ENCODE data around the gene CLSTN1.

DNA sequence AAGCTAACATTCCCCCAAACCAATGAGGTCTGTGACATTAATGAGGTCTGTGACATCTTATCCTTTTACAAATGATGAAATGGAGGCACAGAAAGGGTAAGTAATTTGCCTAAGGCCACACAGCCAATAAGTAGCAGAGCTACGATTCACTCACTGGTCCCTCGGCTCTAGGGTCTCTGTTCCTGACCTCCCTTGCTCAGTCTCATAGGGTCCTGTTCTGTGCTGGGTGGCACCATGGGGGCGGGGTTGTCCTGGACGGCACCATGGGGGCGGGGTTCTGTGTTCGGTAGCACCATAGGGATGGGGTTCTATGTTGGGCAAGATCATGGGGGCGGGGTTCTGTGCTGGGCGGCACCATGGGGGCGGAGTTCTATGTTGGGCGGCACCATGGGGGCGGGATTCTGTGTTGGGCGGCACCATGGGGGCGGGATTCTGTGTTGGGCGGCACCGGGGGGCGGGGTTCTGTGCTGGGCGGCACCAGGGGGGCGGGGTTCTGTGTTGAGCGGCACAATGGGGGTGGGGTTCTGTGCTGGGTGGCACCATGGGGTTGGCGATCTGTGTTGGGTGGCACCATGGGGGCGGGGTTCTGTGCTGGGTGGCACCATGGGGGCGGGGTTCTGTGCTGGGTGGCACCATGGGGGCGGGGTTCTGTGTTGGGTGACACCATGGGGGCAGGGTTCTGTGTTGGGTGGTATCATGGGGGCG lies 55.6 kb downstream of the CLSTN1 start:
- TF ChIP-seq CHD4 (IDR thresholded peaks at IDR 0.05; ENCODE audit: borderline replicate concordance, low read length) (no peak), EP300 (IDR thresholded peaks at IDR 0.05; ENCODE audit: low read depth in 2 of 2, low read length in 2 of 2) (no peak), EP300 (CRISPR knock-in tag; IDR thresholded peaks at IDR 0.05; ENCODE audit: borderline replicate concordance) (no peak), POLR2AphosphoS5 (IDR thresholded peaks at IDR 0.05; ENCODE audit: low read depth, low read length) (no peak), ZSCAN12 (CRISPR knock-in tag; IDR thresholded peaks at IDR 0.05) (no peak), ZNF180 (CRISPR knock-in tag; IDR thresholded peaks at IDR 0.05; ENCODE audit: borderline replicate concordance, low read depth) (no peak), KLF6 (CRISPR knock-in tag; IDR thresholded peaks at IDR 0.05) (no peak)
- TF ChIP-seq, protein P1, sequence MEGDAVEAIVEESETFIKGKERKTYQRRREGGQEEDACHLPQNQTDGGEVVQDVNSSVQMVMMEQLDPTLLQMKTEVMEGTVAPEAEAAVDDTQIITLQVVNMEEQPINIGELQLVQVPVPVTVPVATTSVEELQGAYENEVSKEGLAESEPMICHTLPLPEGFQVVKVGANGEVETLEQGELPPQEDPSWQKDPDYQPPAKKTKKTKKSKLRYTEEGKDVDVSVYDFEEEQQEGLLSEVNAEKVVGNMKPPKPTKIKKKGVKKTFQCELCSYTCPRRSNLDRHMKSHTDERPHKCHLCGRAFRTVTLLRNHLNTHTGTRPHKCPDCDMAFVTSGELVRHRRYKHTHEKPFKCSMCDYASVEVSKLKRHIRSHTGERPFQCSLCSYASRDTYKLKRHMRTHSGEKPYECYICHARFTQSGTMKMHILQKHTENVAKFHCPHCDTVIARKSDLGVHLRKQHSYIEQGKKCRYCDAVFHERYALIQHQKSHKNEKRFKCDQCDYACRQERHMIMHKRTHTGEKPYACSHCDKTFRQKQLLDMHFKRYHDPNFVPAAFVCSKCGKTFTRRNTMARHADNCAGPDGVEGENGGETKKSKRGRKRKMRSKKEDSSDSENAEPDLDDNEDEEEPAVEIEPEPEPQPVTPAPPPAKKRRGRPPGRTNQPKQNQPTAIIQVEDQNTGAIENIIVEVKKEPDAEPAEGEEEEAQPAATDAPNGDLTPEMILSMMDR (CRISPR knock-in tag; IDR thresholded peaks at IDR 0.05), result no peak

All from HepG2 (cell line).